ENCODE measurements around the gene SPPL3.

The SPPL3 gene

GRCh38 chr12:120787889-120788288, 116.3 kb downstream of the SPPL3 start:
- DNase-seq (ENCODE audit: low read depth in 3 of 3) = no peak

GRCh38 chr12:120784804-120785203, 119.4 kb downstream of the SPPL3 start:
- no peak for DNase-seq (ENCODE audit: low read depth in 3 of 3)

GRCh38 chr12:120783197-120783596, 121.0 kb downstream of the SPPL3 start:
- DNase-seq (ENCODE audit: low read depth in 3 of 3) = no peak

- DNase-seq (ENCODE audit: low read depth in 3 of 3) = no peak
Observed at GRCh38 chr12:120775862-120776552, 128.2 kb downstream of the SPPL3 start.

- DNase-seq (ENCODE audit: low read depth in 3 of 3) = no peak
Observed at GRCh38 chr12:120774169-120774916, 129.8 kb downstream of the SPPL3 start.

- DNase-seq (ENCODE audit: low read depth in 3 of 3) = no peak
Observed at GRCh38 chr12:120771097-120771496, 133.1 kb downstream of the SPPL3 start.

- DNase-seq (ENCODE audit: low read depth in 3 of 3) = no peak
Observed at GRCh38 chr12:120767071-120768024, 136.8 kb downstream of the SPPL3 start.

GRCh38 chr12:120766566-120766965, 137.6 kb downstream of the SPPL3 start:
- no peak for DNase-seq (ENCODE audit: low read depth in 3 of 3)

GRCh38 chr12:120764816-120765215, 139.3 kb downstream of the SPPL3 start:
- DNase-seq (ENCODE audit: low read depth in 3 of 3) = no peak

GRCh38 chr12:120763250-120763649, 140.9 kb downstream of the SPPL3 start:
- DNase-seq (ENCODE audit: low read depth in 3 of 3) = no peak

GRCh38 chr12:120762086-120762485, 142.1 kb downstream of the SPPL3 start:
- no peak for DNase-seq (ENCODE audit: low read depth in 3 of 3)

- no peak for DNase-seq (ENCODE audit: low read depth in 3 of 3)
Observed at GRCh38 chr12:120761519-120761934, 142.6 kb downstream of the SPPL3 start.

GRCh38 chr12:120760349-120761254, 143.6 kb downstream of the SPPL3 start:
- no peak for DNase-seq (ENCODE audit: low read depth in 3 of 3)

- no peak for DNase-seq (ENCODE audit: low read depth in 3 of 3)
Observed at GRCh38 chr12:120759591-120760348, 144.4 kb downstream of the SPPL3 start.

GRCh38 chr12:120758798-120759590, 145.2 kb downstream of the SPPL3 start:
- no peak for DNase-seq (ENCODE audit: low read depth in 3 of 3)

GRCh38 chr12:120757949-120758348, 146.2 kb downstream of the SPPL3 start:
- no peak for DNase-seq (ENCODE audit: low read depth in 3 of 3)

GRCh38 chr12:120757226-120757742, 146.9 kb downstream of the SPPL3 start:
- DNase-seq (ENCODE audit: low read depth in 3 of 3) = no peak

GRCh38 chr12:120755269-120755668, 148.9 kb downstream of the SPPL3 start:
- no peak for DNase-seq (ENCODE audit: low read depth in 3 of 3)

- no peak for DNase-seq (ENCODE audit: low read depth in 3 of 3)
Observed at GRCh38 chr12:120754792-120755191, 149.4 kb downstream of the SPPL3 start.
